Liver (tissue), 9 donors: Measurements from ENCODE around the gene SPARC. TPM values are rescaled to one million over a fixed set of nuclear protein-coding genes. Genes with fewer than 3 reads are reported as not detected.

Experiments used
- DNase-seq: peaks from one replicate; pipeline ENCODE4 v3.0.0-alpha.2; 2017; ENCODE audit warnings: low spot score
- H3K27ac ChIP-seq, 2 donors: one replicate each; pipeline ENCODE4 v1.7.0; 2013; ENCODE audit warnings: inconsistent platforms in 2 of 2, low read length in 2 of 2, control low read depth in 1 of 2, low read depth in 1 of 2, mild to moderate bottlenecking in 1 of 2
- H3K27me3 ChIP-seq, 4 donors: one replicate each; pipeline versions ENCODE4 v1.6.1 to v1.7.0; 2013; ENCODE audit warnings: low read length in 3 of 4, inconsistent platforms in 1 of 4, mild to moderate bottlenecking in 1 of 4, moderate library complexity in 1 of 4; ENCODE audit not compliant: control insufficient read depth in 4 of 4, insufficient read depth in 4 of 4
- H3K36me3 ChIP-seq, 4 donors: one replicate each; pipeline versions ENCODE4 v1.6.1 to v1.7.0; 2013; ENCODE audit warnings: low read length in 3 of 4, mild to moderate bottlenecking in 3 of 4, low read depth in 1 of 4, moderate library complexity in 1 of 4; ENCODE audit not compliant: control insufficient read depth in 4 of 4, insufficient read depth in 3 of 4
- H3K4me1 ChIP-seq, 4 donors: one replicate each; pipeline versions ENCODE4 v1.6.1 to v1.7.0; 2013; ENCODE audit warnings: low read length in 3 of 4, mild to moderate bottlenecking in 3 of 4, moderate library complexity in 1 of 4; ENCODE audit not compliant: control insufficient read depth in 4 of 4, insufficient read depth in 4 of 4
- H3K4me3 ChIP-seq, 3 donors: one replicate each; pipeline versions ENCODE4 v1.6.1 to v1.7.0; 2013; ENCODE audit warnings: low read length in 3 of 3, control low read depth in 1 of 3, low read depth in 1 of 3, mild to moderate bottlenecking in 1 of 3
- H3K9ac ChIP-seq, 2 donors: one replicate each; pipeline ENCODE4 v1.7.0; 2013; ENCODE audit warnings: low read length in 2 of 2, mild to moderate bottlenecking in 2 of 2, moderate library complexity in 2 of 2, control low read depth in 1 of 2, low read depth in 1 of 2
- H3K9me3 ChIP-seq, 4 donors: one replicate each; pipeline versions ENCODE4 v1.6.1 to v1.7.0; 2013; ENCODE audit warnings: low read length in 3 of 4; ENCODE audit not compliant: control insufficient read depth in 4 of 4
- EGR1 ChIP-seq, 2 donors: IDR thresholded peaks; 2 replicates each; pipeline ENCODE4 v1.6.1; 2016 to 2018; ENCODE audit warnings: antibody characterized with exemption in 2 of 2, low read depth in 2 of 2
- FOXA1 ChIP-seq: IDR thresholded peaks from 2 replicates; pipeline ENCODE4 v1.6.1; 2016; ENCODE audit warnings: antibody characterized with exemption
- HNF4G ChIP-seq: IDR thresholded peaks from 2 replicates; pipeline ENCODE4 v1.6.1; 2016; ENCODE audit warnings: antibody characterized with exemption
- JUND ChIP-seq, 2 donors: IDR thresholded peaks; 2 replicates each; pipeline ENCODE4 v1.6.1; 2016; ENCODE audit warnings: antibody characterized with exemption in 2 of 2
- NR2F2 ChIP-seq: IDR thresholded peaks from 2 replicates; pipeline ENCODE4 v1.6.1; 2016; ENCODE audit warnings: antibody characterized with exemption
- RAD21 ChIP-seq, 2 donors: IDR thresholded peaks; 2 replicates each; pipeline ENCODE4 v1.6.1; 2016; ENCODE audit warnings: antibody characterized with exemption in 2 of 2, mild to moderate bottlenecking in 2 of 2
- RXRA ChIP-seq, 2 donors: IDR thresholded peaks; 2 replicates each; pipeline ENCODE4 v1.6.1; 2017 to 2018; ENCODE audit warnings: antibody characterized with exemption in 2 of 2, mild to moderate bottlenecking in 1 of 2
- SP1 ChIP-seq: IDR thresholded peaks from 2 replicates; pipeline ENCODE4 v1.6.1; 2018; ENCODE audit warnings: antibody characterized with exemption, mild to moderate bottlenecking
- WGBS: extraction: QIAGEN DNeasy Blood & Tissue Kit; methylation state at CpG from one replicate; pipeline ENCODE4 v1.1.7; 2013; 5-methylcytosine and 5-hydroxymethylcytosine counted together
- polyA plus RNA-seq, 2 donors: library from polyadenylated mRNA; stranded (reverse) in 1 of 2; unstranded in 1 of 2; fragments of 200-250 nt in 1 of 2; fragments of >200 nt in 1 of 2; fragmentation: Nextera tagmentation in 1 of 2; extraction: Ambion mirVana in 1 of 2; gene quantifications; one replicate each; pipeline versions ENCODE4 v1.2.1 to v1.2.3, GENCODE V29; 2013 to 2015
- total RNA-seq, 2 donors: library from RNA; depleted of rRNA; stranded (reverse); fragments of >200 nt; gene quantifications; one replicate each; pipeline ENCODE4 v1.2.3, GENCODE V29; 2014
- TF ChIP-seq, protein P1 (sequence below): IDR thresholded peaks from 2 replicates; pipeline ENCODE4 v1.6.1; 2016; ENCODE audit warnings: antibody characterized with exemption, mild to moderate bottlenecking
- TF ChIP-seq, protein P2 (sequence below): fragments of 150-350 bp; IDR thresholded peaks from 2 replicates; pipeline ENCODE4 v1.5.1; 2017; ENCODE audit warnings: improper control_type of control experiment, low read depth, low read length; ENCODE audit not compliant: missing input control
- TF ChIP-seq, protein P3 (sequence below): IDR thresholded peaks from 2 replicates; pipeline ENCODE4 v1.6.1; 2016; ENCODE audit warnings: antibody characterized with exemption
- donor health status: healthy.
- donor health status: healthy.
- donor health status: healthy.
- donor health status: healthy.
- donor health status: healthy.

The SPARC gene
- total and polyA plus RNA-seq, 4 donors, result 96.6 to 269 (median 110) TPM

GRCh38 chr5:151722546-151722945, 35.8 kb upstream of the SPARC start:
- Histone ChIP-seq H3K27me3 (no peaks in the 10 kb centered on the region), H3K27ac (no peak overlapping the region), H3K4me3 (no peak overlapping the region), H3K9ac (no peak overlapping the region), H3K4me1 (no peaks in the 10 kb centered on the region), H3K9me3 (no peaks in the 10 kb centered on the region), H3K36me3 (no peaks in the 10 kb centered on the region)
- DNase-seq, result no peak
- TF ChIP-seq SP1, result no peak
- TF ChIP-seq FOXA1, result no peak
- TF ChIP-seq EGR1 (IDR thresholded peaks at IDR 0.05; ENCODE audit: low read depth in 2 of 2), result no peak
- TF ChIP-seq RXRA (IDR thresholded peaks at IDR 0.05), result no peak

DNA sequence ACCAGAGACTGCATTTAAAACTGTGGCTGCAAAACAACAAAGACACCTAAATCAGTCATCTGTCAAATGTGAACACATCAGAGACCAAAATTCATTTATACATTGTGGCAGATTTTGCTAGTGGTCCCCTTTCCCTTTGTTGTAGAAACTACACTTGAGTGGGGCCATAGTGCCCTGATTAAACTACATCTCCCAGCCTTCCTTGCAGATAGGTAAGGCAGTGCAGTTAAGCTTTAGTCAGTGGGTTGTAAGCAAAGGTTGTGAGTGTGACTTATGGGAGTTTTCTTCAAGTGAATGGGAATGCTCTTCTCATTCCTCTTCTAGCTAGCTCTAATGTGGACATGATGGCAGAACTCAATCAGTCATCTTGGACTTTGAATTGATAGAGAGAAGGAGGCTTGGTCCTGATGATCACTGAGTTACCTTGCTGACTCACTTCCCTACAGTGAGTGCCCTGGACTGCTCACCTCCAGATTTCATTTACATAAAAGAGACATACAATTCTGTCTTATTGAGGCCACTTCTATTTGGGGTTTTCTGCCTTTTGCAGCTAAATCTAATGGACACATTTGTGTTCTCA, 35.2 kb upstream of the SPARC start:
- no peaks in the 10 kb centered on the region for H3K4me1 ChIP-seq

GRCh38 chr5:151721087-151721646, 34.5 kb upstream of the SPARC start:
- DNase-seq, result no peak
- Histone ChIP-seq H3K9ac (no peak overlapping the region), H3K9me3 (no peaks in the 10 kb centered on the region), H3K27ac (no peak overlapping the region), H3K27me3 (no peaks in the 10 kb centered on the region), H3K36me3 (no peaks in the 10 kb centered on the region), H3K4me3 (no peak overlapping the region), H3K4me1 (no peaks in the 10 kb centered on the region)
- 90% methylated on average over 3 of the region's 3 CpGs for WGBS
- TF ChIP-seq SP1, result no peak
- TF ChIP-seq, protein P1, sequence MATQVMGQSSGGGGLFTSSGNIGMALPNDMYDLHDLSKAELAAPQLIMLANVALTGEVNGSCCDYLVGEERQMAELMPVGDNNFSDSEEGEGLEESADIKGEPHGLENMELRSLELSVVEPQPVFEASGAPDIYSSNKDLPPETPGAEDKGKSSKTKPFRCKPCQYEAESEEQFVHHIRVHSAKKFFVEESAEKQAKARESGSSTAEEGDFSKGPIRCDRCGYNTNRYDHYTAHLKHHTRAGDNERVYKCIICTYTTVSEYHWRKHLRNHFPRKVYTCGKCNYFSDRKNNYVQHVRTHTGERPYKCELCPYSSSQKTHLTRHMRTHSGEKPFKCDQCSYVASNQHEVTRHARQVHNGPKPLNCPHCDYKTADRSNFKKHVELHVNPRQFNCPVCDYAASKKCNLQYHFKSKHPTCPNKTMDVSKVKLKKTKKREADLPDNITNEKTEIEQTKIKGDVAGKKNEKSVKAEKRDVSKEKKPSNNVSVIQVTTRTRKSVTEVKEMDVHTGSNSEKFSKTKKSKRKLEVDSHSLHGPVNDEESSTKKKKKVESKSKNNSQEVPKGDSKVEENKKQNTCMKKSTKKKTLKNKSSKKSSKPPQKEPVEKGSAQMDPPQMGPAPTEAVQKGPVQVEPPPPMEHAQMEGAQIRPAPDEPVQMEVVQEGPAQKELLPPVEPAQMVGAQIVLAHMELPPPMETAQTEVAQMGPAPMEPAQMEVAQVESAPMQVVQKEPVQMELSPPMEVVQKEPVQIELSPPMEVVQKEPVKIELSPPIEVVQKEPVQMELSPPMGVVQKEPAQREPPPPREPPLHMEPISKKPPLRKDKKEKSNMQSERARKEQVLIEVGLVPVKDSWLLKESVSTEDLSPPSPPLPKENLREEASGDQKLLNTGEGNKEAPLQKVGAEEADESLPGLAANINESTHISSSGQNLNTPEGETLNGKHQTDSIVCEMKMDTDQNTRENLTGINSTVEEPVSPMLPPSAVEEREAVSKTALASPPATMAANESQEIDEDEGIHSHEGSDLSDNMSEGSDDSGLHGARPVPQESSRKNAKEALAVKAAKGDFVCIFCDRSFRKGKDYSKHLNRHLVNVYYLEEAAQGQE, result no peak
- TF ChIP-seq, protein P2, sequence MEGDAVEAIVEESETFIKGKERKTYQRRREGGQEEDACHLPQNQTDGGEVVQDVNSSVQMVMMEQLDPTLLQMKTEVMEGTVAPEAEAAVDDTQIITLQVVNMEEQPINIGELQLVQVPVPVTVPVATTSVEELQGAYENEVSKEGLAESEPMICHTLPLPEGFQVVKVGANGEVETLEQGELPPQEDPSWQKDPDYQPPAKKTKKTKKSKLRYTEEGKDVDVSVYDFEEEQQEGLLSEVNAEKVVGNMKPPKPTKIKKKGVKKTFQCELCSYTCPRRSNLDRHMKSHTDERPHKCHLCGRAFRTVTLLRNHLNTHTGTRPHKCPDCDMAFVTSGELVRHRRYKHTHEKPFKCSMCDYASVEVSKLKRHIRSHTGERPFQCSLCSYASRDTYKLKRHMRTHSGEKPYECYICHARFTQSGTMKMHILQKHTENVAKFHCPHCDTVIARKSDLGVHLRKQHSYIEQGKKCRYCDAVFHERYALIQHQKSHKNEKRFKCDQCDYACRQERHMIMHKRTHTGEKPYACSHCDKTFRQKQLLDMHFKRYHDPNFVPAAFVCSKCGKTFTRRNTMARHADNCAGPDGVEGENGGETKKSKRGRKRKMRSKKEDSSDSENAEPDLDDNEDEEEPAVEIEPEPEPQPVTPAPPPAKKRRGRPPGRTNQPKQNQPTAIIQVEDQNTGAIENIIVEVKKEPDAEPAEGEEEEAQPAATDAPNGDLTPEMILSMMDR, result no peak
- TF ChIP-seq RAD21 (IDR thresholded peaks at IDR 0.05), result no peak

More for the DNA sequence above, 35.2 kb upstream of the SPARC start:
- no peak for DNase-seq
- no peaks in the 10 kb centered on the region for H3K27me3 ChIP-seq
- H3K4me3 ChIP-seq, result no peak overlapping the region
- H3K9ac ChIP-seq, result no peak overlapping the region
- no peaks in the 10 kb centered on the region for H3K9me3 ChIP-seq
- no peaks in the 10 kb centered on the region for H3K36me3 ChIP-seq
- TF ChIP-seq EGR1 (IDR thresholded peaks at IDR 0.05; ENCODE audit: low read depth in 2 of 2) (no peak), SP1 (no peak), JUND (IDR thresholded peaks at IDR 0.05) (no peak), HNF4G (no peak), NR2F2 (no peak)
- TF ChIP-seq, protein P1, result no peak
- TF ChIP-seq, protein P3, sequence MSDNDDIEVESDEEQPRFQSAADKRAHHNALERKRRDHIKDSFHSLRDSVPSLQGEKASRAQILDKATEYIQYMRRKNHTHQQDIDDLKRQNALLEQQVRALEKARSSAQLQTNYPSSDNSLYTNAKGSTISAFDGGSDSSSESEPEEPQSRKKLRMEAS, result no peak
- no peak overlapping the region for H3K27ac ChIP-seq
